MV-4-11 (cell line): Measurements from ENCODE around the gene FOSB.

Experiments used
- DNase-seq: peaks from one replicate; lab custom pipeline; 2025; lab: John Stamatoyannopoulos, UW

Gene FOSB

DNA sequence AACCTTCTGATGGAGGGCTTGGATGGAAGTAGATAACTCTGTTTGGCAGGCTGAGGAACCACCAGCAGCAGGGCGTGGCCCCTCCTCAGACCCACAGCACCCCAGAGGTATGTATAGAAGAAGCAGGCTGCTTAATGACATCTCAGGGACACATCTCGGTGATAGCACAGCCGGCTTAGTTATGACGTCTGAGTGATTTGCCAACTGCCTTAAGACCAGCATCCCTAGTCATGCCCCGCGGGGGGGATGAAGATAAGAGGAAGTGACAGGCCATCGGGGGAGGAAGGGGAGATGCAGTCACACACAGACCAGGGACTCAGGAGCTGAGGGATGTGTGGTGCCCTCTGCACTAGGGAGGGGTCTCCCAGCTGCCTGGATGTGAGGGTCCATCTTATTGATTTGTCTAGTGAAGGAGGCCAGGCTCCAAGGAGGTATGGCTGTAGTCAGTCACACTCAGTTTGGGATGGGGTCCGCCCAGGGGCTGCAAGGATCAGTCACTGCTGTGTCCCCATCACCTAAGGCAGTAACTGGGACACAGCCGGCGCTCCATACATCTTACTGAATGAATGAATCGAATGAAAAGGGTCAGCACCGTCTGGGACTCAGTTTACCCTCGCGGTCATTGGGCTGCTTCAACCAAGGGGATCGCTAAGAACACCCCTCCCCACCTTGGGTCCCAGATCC, 24.9 kb upstream of the FOSB start:
- DNase-seq = peak; percentile 99

DNA sequence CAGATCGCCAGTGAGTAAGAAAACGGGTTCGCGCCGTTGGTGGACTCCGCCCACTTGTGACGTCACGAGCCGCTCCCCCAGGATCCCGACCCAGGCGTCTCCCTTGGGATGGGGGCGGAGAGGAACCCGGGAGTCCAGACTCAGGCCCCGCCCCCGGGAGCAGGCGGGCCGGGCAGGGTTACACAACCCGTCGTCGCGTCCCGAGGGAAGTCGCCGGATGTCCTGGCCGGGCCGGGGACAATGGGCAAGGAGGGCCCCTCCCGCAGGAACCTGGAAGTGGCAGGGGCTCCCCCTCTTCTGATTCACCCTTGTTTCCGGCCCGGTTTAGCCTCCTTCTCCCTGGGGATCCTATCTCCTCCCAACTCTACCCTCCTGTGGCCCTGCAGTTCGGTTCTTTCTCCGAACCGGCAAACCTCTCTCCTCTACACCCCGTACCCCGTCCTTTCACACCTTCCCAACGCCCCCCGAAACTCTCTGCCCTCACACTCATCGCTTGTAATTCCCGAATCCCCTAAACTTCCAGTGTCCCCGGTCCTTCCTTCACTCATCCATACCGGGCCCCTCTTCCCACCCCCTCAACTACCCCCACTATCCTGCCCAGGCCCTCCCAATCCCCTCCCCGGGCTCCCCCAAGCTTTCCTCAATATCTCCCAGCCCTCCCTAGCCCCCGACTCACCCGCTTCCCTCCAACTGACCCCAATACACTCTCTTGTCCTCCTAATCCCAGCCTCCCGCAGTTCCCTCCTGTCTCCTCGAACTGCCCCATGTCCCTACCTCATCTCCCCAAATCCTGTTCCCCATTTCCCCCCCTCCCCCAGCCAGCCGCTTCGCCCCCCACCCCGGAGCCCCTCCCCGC, 24.1 kb upstream of the FOSB start:
- DNase-seq = peak; percentile 86

DNA sequence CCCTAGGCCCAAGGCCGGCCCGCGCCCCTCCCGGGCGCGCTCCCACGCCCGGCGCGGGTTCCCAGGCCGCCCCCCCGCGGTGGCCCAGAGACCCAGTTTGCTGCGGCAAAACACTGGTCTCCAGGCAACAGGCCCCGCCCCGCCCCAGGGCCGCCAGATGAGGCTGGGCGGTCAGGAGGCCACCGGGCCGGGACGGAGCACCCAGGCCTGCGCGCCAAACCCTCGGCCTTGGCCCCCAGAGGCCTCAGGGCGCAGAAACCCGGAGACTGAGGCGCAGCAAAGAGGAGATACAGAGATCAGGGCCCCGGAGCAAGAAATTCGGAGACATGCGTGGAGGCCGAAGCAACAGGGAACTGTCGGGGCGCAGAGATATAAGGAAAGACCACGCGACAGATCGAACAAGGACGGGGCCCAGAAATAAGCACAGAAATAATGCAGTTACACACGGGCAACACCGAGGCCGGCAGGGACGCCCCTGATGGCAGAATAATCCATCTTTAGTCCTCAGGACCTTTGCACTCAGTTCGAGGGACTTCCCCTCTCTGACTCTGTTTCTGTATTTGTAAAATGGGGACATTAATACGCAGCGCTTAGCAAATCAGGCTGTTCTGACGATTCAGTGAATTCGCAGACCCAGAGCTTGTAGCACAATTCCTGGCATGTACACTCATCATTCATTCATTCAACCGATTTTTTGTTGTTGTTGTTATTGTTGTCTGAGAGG, 23.3 kb upstream of the FOSB start:
- DNase-seq = peak; percentile 78

DNA sequence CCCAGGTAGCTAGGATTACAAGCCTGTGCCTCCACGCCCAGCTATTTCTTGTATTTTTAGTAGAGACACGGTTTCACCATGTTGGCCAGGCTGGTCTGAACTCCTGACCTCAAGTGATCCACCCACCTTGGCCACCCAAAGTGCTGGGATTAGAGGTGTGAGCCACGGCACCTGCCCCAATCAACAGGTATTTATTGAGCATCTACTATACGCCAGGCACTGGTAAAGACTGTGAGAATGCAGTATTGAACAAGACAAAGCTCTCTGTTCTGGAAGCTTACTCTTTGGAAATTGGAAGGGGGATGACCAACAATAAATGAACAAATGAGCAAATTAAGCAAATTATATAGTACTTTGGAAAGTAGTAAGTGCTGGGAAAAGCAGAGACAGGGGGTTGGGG, 22.7 kb upstream of the FOSB start:
- DNase-seq = no peak

DNA sequence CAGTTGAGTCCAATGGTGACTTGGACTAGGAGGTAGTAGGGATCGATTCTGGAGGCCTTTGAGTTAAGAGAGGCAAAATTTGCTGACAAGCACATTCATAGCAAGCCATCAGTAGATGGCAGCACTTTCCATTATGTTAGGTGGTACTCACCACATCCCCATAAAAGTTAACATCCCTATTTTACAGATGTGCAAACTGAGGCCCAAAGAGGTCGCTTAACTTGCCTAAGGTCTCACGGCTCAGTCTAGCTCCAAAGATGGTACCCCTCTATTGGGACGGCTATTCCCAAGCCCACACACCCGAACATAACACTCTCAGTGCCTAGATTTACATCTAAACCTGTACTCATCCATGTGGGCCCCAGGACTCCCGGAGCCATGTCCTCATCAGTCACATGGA, 21.5 kb upstream of the FOSB start:
- DNase-seq = peak; percentile 65

DNA sequence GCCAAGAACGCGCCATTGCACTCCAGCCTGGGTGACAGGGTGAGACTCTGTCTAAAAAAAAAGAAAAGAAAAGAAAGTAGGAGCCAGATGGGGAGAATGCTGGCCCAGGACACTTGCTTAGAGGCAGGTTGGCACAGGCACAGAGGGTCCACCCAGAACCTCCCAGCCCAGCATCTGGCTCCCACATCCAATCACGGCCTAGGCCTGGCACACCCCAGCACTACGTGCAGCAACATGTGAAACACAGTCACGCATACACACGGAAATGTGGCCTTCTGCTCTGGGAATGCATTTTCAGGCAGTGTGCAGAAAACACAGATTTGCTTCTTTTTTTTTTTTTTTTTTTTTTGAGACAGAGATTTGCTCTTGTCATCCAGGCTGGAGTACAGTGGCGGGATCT, 20.9 kb upstream of the FOSB start:
- no peak for DNase-seq

DNA sequence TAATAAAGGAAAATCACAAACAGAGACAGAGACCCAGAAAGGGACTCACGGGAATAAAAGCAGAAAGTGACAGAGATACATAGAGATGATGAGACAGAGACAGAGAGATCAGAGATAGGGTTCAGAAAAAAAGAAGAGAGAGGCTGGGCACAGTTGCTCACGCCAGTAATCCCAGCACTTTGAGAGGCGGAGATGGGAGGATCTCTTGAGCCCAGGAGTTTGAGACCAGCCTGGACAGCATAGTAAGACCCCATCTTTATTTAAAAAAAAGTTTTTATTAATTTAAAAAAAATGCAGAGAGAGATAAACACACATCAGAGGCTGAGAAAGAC, 19.4 kb upstream of the FOSB start:
- DNase-seq = no peak

DNA sequence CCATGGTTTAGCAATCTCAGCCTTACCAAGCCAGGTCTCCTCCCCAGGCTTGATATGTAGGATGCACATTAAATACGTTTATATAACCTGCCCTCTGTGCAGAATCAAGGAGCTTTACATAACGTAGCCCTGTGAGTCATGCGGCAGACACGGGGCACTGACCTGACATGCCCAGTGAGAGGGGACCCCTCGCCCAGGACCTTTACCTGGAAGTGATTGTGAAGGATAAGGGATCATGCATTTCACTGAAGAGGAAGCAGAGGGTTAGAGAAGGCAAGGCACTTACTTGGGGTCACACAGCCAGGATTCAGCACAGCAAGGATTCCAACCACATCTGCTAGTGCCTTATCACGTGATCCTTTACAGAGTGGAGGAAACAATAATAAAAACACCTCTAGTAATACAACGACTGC, 18.9 kb upstream of the FOSB start:
- no peak for DNase-seq

DNA sequence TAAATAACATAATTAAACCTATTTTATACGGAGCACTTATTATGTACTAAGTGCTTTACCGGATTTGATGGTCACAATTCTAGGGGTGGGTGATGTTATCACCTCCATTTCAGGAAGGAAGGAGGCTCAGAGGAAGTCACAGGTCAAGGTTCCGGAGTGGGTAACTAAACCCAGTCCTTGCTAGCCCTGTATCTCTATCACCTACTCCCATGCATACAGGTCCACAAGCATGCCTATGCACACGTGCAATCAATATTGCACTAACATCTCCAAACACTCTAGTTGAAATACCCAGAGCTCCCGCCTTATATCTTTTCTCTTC, 17.8 kb upstream of the FOSB start:
- DNase-seq = no peak

DNA sequence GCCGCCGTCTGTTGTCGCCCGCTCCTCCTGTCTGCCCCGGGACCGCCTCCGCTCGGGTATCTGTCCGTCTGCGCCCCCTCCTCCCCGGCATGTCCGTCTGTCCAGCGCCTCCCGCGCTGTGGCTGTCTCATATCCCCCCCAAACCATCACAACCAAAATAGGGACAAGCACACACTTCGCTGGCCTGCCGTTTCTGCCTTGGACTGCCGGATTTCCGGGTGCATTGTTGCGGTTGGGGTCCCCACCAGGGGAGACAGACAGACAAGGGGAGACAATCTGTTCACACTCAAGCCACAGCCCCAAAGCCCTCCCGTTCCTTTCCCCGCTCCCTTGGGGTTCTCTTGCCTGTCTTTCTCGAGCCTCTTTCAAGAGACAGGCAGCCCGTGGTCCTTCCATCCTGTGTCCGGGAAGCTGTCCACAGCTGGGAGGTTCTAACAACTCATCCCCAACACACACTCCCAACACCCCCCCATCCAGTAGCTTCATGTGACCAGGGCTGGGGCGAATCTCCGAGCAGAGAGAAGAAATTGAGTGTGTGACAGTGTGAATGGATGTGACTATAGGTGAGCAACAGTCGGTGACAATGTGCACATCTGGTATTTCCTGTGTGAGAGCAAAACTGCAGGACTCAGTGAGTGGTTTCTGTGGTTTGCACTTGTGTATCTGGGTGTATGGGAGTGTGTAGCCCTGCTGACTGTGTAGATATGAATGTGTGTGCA, 16.5 kb upstream of the FOSB start:
- DNase-seq = peak; percentile 60

DNA sequence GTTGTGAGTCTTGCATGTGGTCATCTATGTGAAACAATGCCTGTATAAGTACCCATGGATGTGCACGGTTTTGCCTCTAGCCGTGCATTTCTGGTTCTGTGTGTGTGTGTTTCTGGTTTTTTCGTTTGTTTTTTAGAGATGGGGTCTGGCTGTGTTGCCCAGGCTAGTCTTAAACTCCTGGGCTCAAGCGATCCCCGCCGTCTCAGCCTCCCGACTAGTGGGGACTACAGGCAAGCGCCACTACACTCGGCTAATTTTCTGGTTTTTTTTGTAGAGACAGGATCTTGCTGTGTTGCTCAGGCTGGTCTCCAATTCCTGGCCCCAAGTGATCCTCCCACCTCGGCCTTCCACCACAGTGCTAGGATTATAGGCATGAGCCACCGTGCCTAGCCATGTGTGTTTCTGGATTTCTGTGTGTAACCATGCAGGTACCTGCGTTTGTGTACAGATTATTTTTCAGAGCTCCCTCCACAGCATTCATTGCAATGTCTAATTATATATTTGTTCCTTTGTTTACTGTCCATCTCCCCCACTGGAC, 15.9 kb upstream of the FOSB start:
- DNase-seq = no peak

DNA sequence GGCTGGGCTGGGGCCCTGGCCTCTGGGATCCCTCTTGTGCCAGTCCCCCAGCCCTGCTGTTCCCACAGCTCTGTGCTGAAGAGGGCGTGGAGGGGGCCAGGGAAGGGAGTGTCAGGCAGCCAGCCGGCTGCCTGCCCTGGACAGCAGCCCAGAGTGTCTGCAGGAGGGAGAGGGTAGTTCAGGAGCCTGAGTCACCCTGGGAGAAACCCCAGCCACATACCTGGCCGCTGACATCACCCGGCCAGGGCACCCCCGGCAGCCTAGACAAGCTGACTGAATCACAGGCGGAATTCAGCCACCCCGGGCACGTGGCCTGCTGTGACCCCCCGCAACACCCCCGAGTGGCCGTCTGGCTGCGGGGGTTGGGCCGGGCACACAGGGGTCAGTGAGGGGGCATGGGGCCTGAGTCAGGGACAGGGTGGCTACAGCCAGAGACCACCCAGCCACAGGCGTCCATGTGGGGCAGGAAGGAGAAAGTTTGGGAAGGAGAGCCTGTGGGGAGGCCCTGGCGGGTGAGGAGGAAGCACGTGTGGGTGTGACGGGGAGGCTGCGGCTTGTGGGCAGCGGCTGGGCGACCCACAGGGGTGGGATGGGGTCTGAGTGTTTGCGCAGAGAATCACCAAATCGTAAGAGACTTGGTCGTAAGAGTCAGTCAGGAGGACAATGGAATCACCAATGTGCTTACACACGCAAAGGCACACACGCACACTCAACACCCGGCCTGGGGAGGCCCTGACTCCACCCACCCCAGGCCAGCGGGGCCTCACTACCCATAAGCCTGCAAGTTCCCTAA, 11.9 kb upstream of the FOSB start:
- DNase-seq = peak; percentile 98

DNA sequence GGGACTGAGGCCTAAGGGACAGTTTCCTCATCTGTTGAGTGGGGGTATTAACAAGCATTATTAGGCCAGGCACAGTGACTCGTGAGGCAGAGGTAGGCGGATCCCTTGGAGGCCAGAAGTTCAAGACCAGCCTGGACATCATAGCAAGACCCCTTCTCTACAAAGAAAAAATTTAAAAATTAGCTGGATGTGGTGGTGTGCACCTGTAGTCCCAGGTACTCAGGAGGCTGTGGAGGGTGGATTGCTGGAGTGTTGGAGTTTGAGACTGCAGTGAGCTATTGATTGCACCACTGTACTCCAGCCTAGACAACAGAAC, 11.3 kb upstream of the FOSB start:
- DNase-seq = no peak

DNA sequence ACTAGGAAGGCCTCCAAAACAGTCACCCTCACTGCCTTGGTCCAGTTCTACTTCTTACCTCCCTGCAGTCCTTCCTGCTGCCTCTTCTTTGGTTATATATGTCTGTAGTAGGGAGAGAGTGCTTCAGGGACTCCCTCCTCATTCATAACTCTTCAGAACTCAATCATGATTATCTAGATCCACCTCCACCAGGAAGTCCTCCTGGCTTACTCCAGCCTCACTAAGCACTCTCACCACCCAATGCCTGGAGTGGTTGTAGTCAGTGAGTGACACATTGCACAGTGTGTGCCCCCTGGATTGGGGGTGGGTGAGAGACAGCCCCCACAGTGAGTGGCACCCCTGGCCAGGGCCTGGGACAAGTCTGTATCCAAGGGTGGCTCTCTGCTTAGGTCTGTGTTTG, 10.0 kb upstream of the FOSB start:
- DNase-seq = no peak

DNA sequence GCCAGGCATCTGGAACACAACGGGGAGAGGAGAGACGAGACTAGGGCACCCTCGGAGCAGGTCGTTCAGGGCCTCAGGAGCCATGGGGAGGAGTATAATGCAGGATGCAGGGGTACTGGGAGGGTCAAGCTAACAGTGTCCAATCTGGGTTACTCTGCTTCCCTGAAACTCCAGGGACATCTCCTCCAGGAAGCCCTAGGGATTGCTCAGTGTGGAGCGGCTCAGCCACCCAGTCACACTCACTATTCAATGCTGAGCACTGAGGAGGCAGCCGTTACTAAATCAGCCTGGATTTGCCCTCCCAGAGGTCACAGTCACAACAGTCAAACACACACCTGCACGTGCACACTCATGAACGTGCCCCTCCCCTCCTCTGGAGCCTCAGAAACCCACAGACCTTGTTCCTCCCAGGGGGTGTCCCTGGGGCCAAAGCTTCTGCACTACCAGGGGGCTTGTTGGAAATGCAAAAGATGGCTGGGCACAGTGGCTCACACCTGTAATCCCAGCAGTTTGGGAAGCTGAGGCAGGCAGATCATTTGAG, 6.9 kb upstream of the FOSB start:
- no peak for DNase-seq

DNA sequence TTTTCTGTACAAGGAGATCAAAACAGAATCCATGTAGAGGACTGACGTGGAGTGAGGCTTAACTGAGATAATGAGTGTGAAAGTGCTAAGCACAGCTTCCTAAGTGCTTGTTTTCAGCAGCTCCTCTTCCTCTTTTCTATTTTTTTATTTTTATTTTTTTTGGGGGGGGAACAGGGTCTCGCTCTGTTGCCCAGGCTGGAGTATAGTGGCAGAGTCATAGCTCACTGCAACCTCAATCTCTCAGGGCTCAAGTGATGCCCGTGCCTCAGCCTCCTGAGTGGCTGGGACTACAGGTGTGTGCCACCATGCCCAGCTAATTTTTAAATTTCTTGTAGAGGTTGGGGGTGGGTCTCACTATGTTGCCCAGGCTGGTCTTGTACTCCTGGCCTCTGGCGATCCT, 5.6 kb upstream of the FOSB start:
- peak; percentile 16 for DNase-seq

DNA sequence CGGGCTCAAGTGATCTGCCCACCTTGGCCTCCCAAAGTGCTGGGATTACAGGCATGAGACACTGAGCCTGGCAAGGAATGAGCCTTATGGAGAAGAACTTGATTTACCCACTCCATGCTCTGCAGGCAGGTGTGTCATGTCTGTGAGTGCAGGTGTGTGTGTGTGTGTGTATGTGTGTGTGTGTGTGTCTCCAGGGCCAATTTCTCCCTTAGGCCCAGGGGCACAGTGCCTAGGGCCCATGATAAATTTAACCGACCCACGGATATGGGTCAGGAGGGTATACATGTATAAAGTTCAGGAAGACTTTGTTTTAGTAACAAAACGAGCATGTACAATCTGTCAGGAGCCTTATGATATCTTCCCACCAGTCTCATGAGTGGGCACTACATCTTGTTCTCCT, 4.6 kb upstream of the FOSB start:
- no peak for DNase-seq

DNA sequence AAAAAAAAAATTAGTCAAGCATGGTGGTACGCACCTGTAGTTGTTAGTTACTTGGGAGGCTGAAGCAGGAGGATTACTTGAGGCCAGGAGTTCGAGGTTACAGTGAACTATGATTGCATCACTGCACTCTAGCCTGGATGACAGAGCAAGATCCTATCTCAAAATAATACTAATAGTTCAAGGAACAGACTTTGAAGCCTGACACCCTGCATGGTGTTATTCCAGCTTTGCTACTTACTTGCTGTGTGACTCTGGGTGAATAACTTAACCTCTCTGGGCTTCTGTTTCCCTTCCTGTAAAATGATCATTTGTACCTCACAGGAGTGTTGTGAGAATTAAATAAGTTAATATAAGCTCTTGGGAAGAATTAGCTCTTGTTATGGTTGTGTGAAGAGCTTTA, 3.5 kb upstream of the FOSB start:
- no peak for DNase-seq

DNA sequence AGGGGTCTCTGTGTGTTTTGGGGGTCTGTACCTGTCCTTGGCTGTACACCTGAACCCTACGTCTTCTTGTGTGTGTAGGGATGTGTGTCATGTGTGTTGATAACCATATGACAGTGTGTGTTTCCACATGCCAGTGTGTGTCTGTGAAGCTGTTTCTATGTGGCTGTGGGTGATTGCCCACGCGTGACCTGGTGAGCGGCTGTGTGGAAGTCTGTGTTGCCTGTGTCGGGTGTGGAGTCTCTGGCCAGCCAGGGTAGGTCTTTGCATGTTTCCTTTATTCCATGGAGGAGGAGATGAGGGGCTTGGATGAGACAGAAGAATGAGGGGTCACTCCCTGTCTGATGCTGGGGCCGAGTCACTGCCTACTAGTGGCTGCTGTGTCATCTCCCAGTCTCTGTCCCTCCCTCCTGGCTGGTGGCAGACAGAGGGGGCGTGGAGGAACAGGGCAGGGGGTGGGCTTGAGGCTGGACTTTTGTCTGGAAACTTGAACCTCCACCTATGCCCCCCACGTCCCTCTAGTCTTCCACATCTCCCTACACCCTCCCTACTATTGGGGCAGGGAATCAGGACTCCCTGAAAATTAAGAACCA, 2.8 kb upstream of the FOSB start:
- no peak for DNase-seq

DNA sequence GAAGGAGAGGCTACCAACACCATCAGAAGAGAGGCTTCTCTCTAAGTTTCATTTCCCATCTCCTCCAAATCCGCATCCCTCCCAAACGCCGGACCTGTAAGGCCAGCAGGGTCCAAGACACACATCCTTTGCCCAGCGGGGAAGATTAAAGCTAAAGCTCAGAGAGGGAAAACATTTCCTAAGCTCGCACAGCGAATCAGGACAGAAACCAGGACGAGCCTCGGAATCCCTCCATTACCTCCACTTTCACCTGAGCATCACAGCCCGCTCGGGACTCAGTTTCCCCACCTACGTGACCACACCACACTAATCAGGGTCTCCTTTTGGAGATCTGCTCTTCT, 711 bp upstream of the FOSB start:
- no peak for DNase-seq

DNA sequence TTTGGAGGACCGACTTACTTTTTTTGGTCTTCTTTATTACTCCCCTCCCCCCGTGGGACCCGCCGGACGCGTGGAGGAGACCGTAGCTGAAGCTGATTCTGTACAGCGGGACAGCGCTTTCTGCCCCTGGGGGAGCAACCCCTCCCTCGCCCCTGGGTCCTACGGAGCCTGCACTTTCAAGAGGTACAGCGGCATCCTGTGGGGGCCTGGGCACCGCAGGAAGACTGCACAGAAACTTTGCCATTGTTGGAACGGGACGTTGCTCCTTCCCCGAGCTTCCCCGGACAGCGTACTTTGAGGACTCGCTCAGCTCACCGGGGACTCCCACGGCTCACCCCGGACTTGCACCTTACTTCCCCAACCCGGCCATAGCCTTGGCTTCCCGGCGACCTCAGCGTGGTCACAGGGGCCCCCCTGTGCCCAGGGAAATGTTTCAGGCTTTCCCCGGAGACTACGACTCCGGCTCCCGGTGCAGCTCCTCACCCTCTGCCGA, 409 bp downstream of the FOSB start:
- no peak for DNase-seq
